HCT116 (cell line): ENCODE data around the gene GNG10. TPM values are rescaled to one million over a fixed set of nuclear protein-coding genes. Genes with fewer than 3 reads are reported as not detected.

Experiments
- ATAC-seq: fragments of 200-7000 bp; cut with Tn5 transposase; 2 replicates; pipeline ENCODE4 v1.9.1; 2020; ENCODE audit warnings: mild to moderate bottlenecking, moderate library complexity
- BruUV-seq: library from RNA; stranded (reverse); fragments of 400-500 nt; replicated peaks from 2 replicates; lab custom pipeline; 2021; lab: Mats Ljungman, UMichigan
- CTCF ChIA-PET: fragments of 300-600 bp; sonication (Branson Sonifier 250); formaldehyde crosslinking; loops from one replicate; lab custom pipeline; 2021; ENCODE audit warnings: antibody characterized with exemption; lab: Charles Lee
- POLR2A ChIA-PET: fragments of 300-600, 350-600 bp; sonication (Branson Sonifier 250); formaldehyde crosslinking; loops from one replicate; lab custom pipeline; 2021; ENCODE audit warnings: antibody characterized with exemption; lab: Charles Lee
- RAD21 ChIA-PET, 2 experiments: fragments of 300-600 bp; sonication (Branson Sonifier 250); formaldehyde crosslinking; loops; one replicate each; lab custom pipeline; 2023; ENCODE audit warnings: low total read pairs in 2 of 2; ENCODE audit not compliant: uncharacterized antibody in 2 of 2, unreplicated experiment in 2 of 2, low non-redundant PET in 1 of 2; lab: Charles Lee
- DNase-seq: peaks from one replicate; pipeline ENCODE4 v3.0.0-alpha.2; 2010; ENCODE audit warnings: low read depth, low spot score
- H2AFZ ChIP-seq: fragments of 200-600 bp; shearing (Covaris generic), sonication (generic); 2 replicates; pipeline ENCODE4 v1.6.1; 2017; ENCODE audit warnings: low read depth, mixed run types, mixed read lengths, antibody characterized with exemption, low read length; ENCODE audit not compliant: poor library complexity, severe bottlenecking
- H3K27ac ChIP-seq: 2 replicates; pipeline ENCODE4 v1.5.1; 2012; ENCODE audit warnings: low read depth, low read length
- H3K27me3 ChIP-seq: fragments of 200-600 bp; sonication (generic); 2 replicates; pipeline ENCODE4 v1.6.1; 2016; ENCODE audit warnings: mixed run types, low read length, mixed read lengths; ENCODE audit not compliant: insufficient read depth
- H3K36me3 ChIP-seq, 2 experiments: fragments of 200-500 bp in 1 of 2; fragments of 200-600 bp in 1 of 2; sonication (Bioruptor generic) in 1 of 2; sonication (generic) in 1 of 2; 2 replicates each; pipeline versions ENCODE4 v1.5.1 to v1.6.1; 2014 to 2016; ENCODE audit warnings: low read length in 2 of 2, inconsistent platforms in 1 of 2, mixed read lengths in 1 of 2, mixed run types in 1 of 2; ENCODE audit not compliant: insufficient read depth in 2 of 2, control insufficient read depth in 1 of 2
- H3K4me1 ChIP-seq, 2 experiments: fragments of 200-600 bp in 1 of 2; sonication (generic) in 1 of 2; 2 replicates each; pipeline versions ENCODE4 v1.5.1 to v1.6.1; 2012 to 2017; ENCODE audit warnings: low read length in 2 of 2, inconsistent platforms in 1 of 2, mild to moderate bottlenecking in 1 of 2, mixed read lengths in 1 of 2, mixed run types in 1 of 2, moderate library complexity in 1 of 2; ENCODE audit not compliant: insufficient read depth in 2 of 2, control insufficient read depth in 1 of 2
- H3K4me2 ChIP-seq: fragments of 200-600 bp; sonication (generic); 2 replicates; pipeline ENCODE4 v1.6.1; 2017; ENCODE audit warnings: mixed run types, low read length, mixed read lengths
- H3K4me3 ChIP-seq, 2 experiments: fragments of 200-600 bp in 1 of 2; sonication (generic) in 1 of 2; replicated peaks in 1 of 2; 2 replicates each; pipeline ENCODE4 v1.5.1; 2011 to 2016; ENCODE audit warnings: low read length in 2 of 2, control low read depth in 1 of 2, low read depth in 1 of 2, mild to moderate bottlenecking in 1 of 2, mixed read lengths in 1 of 2, mixed run types in 1 of 2
- H3K79me2 ChIP-seq: fragments of 200-600 bp; sonication (generic); 2 replicates; pipeline ENCODE4 v1.6.1; 2017; ENCODE audit warnings: mild to moderate bottlenecking, mixed run types, low read length, moderate library complexity, mixed read lengths; ENCODE audit not compliant: insufficient read depth
- H3K9ac ChIP-seq: fragments of 200-600 bp; sonication (generic); 2 replicates; pipeline ENCODE4 v1.6.1; 2016; ENCODE audit warnings: low read length, mixed read lengths
- H3K9me2 ChIP-seq: fragments of 200-600 bp; sonication (generic), shearing (Covaris generic); 2 replicates; pipeline ENCODE4 v1.6.1; 2017; ENCODE audit warnings: mixed run types, mild to moderate bottlenecking, moderate library complexity; ENCODE audit not compliant: insufficient read depth
- H3K9me3 ChIP-seq, 2 experiments: fragments of 200-500 bp in 1 of 2; fragments of 200-600 bp in 1 of 2; sonication (Bioruptor generic) in 1 of 2; sonication (generic) in 1 of 2; 2 replicates each; pipeline ENCODE4 v1.6.1; 2014 to 2017; ENCODE audit warnings: low read length in 2 of 2, mixed read lengths in 2 of 2, inconsistent platforms in 1 of 2, low read depth in 1 of 2, mild to moderate bottlenecking in 1 of 2, mixed run types in 1 of 2, moderate library complexity in 1 of 2; ENCODE audit not compliant: control insufficient read depth in 1 of 2, insufficient read depth in 1 of 2
- H4K20me1 ChIP-seq: fragments of 200-600 bp; sonication (generic), shearing (Covaris generic); 2 replicates; pipeline ENCODE4 v1.6.1; 2017; ENCODE audit warnings: mixed run types, mild to moderate bottlenecking, moderate library complexity; ENCODE audit not compliant: insufficient read depth
- ATF3 ChIP-seq: IDR thresholded peaks from 2 replicates; pipeline ENCODE4 v1.6.1; 2012
- CTCF ChIP-seq, 3 experiments: fragments of 200-600 bp in 1 of 3; sonication (generic) in 1 of 3; IDR thresholded peaks in 2 of 3; conservative IDR thresholded peaks in 1 of 3; 2 replicates each; pipeline ENCODE4 v1.5.1; 2012 to 2017; ENCODE audit warnings: low read depth in 2 of 3, low read length in 2 of 3, antibody characterized with exemption in 1 of 3, borderline replicate concordance in 1 of 3, control low read depth in 1 of 3, mild to moderate bottlenecking in 1 of 3, mixed read lengths in 1 of 3, mixed run types in 1 of 3, moderate library complexity in 1 of 3; ENCODE audit not compliant: insufficient read depth in 1 of 3
- EGR1 ChIP-seq: IDR thresholded peaks from 2 replicates; pipeline ENCODE4 v1.6.1; 2012; ENCODE audit warnings: low read depth
- ELF1 ChIP-seq: IDR thresholded peaks from 2 replicates; pipeline ENCODE4 v1.6.1; 2012; ENCODE audit warnings: low read depth, borderline replicate concordance
- EZH2phosphoT487 ChIP-seq: fragments of 200-600 bp; IDR thresholded peaks from 2 replicates; pipeline ENCODE4 v1.6.1; 2018; ENCODE audit warnings: antibody characterized with exemption, borderline replicate concordance
- FOSL1 ChIP-seq: IDR thresholded peaks from 2 replicates; pipeline ENCODE4 v1.6.1; 2012; ENCODE audit warnings: low read depth
- JUND ChIP-seq: IDR thresholded peaks from 2 replicates; pipeline ENCODE4 v1.6.1; 2012
- POLR2AphosphoS5 ChIP-seq: IDR thresholded peaks from 2 replicates; pipeline ENCODE4 v1.6.1; 2011; ENCODE audit warnings: mild to moderate bottlenecking, low read depth, low read length, moderate library complexity
- RAD21 ChIP-seq: IDR thresholded peaks from 2 replicates; pipeline ENCODE4 v1.6.1; 2012; ENCODE audit warnings: low read depth, mild to moderate bottlenecking
- REST ChIP-seq: IDR thresholded peaks from 2 replicates; pipeline ENCODE4 v1.6.1; 2012; ENCODE audit warnings: low read depth
- SP1 ChIP-seq: IDR thresholded peaks from 2 replicates; pipeline ENCODE4 v1.6.1; 2012; ENCODE audit warnings: low read depth
- TCF7L2 ChIP-seq: IDR thresholded peaks from 2 replicates; pipeline ENCODE4 v1.7.0; 2011; ENCODE audit warnings: borderline replicate concordance, inconsistent platforms; ENCODE audit not compliant: insufficient read depth, insufficient read length; ENCODE audit errors: extremely low read depth
- YY1 ChIP-seq: IDR thresholded peaks from 2 replicates; pipeline ENCODE4 v1.6.1; 2011; ENCODE audit warnings: low read length, low read depth, moderate library complexity, mild to moderate bottlenecking; ENCODE audit not compliant: insufficient replicate concordance; ENCODE audit errors: extremely low read depth
- intact Hi-C: fragments of 100-400 bp; cut with micrococcal nuclease; formaldehyde crosslinking; loops from 2 replicates; pipeline ENCODE4 v1.10.0; 2022
- total RNA-seq: library from RNA; stranded (reverse); gene quantifications from one replicate; pipeline ENCODE4 v1.2.1, GENCODE V29; 2021; ENCODE audit not compliant: unreplicated experiment

Gene GNG10
- total RNA-seq, 1 experiment from 2014 or later: 46.8 TPM

DNA sequence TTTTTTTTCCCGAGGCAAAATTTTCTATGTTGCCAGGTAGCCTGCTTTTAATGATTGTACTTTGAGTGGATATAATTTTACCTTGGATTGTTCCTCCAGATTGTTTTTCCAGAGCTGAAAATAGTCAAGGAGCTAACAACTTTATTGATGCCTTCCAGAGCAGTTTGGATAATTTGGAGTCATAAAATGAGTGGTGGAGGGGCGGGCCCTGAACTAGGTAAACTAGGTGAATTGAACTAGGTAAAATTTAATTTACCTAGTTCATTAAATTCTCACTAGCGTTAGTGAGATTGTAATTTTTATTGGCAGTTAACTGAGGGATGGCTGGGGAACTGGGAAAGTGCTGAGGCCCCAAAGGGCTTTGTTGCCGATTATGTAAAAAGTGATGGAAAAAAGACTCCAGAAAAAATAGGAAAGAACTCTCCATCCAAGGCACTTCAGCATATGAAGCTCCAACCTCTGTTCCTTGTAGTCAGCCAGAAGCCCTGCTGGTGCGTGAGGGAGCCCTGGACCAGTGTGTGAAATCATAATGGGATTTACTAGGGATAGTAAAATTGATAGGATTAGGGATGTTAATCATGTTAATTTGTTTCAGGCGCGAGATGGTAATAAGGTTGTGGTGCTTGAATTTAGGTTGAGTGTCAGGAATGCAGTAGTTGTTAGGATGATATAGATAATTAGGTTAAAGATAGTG lies 28.6 kb upstream of the GNG10 start:
- H4K20me1 ChIP-seq: peaks cover 13% of the 10 kb centered on the region; the same call in 1 of the 2 replicates
- RAD21 ChIA-PET: no interaction called here
- H3K4me2 ChIP-seq: peak overlapping the region; percentile 75
- H2AFZ ChIP-seq: no peak overlapping the region
- H3K9ac ChIP-seq: peak overlapping the region; percentile 93
- peak overlapping the region; percentile 93 for H3K4me3 ChIP-seq
- 0 out of 4 replicates have a peak, but pooled peaks cover 0 to 11% of the 10 kb centered on the region in 2 experiments for H3K36me3 ChIP-seq
- DNase-seq: no peak
- peaks cover 2 to 17% of the 10 kb centered on the region in 2 experiments; a peak in 2 of 4 replicates for H3K4me1 ChIP-seq
- no TSS peak for BruUV-seq
- no peak for TF ChIP-seq ELF1
- TF ChIP-seq CTCF (IDR thresholded peaks at IDR 0.05 in 2 of 3, conservative IDR thresholded peaks at IDR 0.05 in 1 of 3; ENCODE audit: borderline replicate concordance in 1 of 3, insufficient read depth in 1 of 3, low read depth in 2 of 3, low read length in 2 of 3): no peak
- TF ChIP-seq SP1: no peak
- no peak for TF ChIP-seq POLR2AphosphoS5
- no peak for TF ChIP-seq JUND
- no peak for TF ChIP-seq YY1
- no peak for TF ChIP-seq EGR1
- no peak for TF ChIP-seq EZH2phosphoT487
- TF ChIP-seq REST: no peak
- TF ChIP-seq ATF3: no peak
- TF ChIP-seq FOSL1: no peak
- no peak for TF ChIP-seq RAD21
- TF ChIP-seq TCF7L2: no peak
- TF ChIP-seq, all 23 proteins: peak for 0
- intact Hi-C loops: loop anchor here (5.0 to 10.0 kb wide), 2 partner anchors 442 to 699 kb away; partner anchors contain the start of gene PTBP3
- Histone ChIP-seq H3K27ac (no peak overlapping the region), H3K27me3 (no peaks in the 10 kb centered on the region), H3K79me2 (peaks cover 65% of the 10 kb centered on the region), H3K9me3 (no peaks in the 10 kb centered on the region), H3K9me2 (no peaks in the 10 kb centered on the region)
- ChIA-PET CTCF (interaction anchor here (1.0 kb wide), 1 partner anchor 11 kb away, joined by 3 read pairs; no protein-coding TSS in a partner anchor), POLR2A (interaction anchor here (0.5 kb wide), 1 partner anchor 11 kb away, joined by 3 read pairs; no protein-coding TSS in a partner anchor)
- ATAC-seq: no peak
